ENCODE results near the gene JAGN1.
"Not testable (repeated sequence)": the region's sequence is repeated elsewhere in the genome, so short reads cannot be mapped to it uniquely, and the experiment has no call there.

The JAGN1 gene

GRCh38 chr3:9918261-9919038, 28.0 kb downstream of the JAGN1 start:
- DNase-seq (ENCODE audit: low read depth): no peak

GRCh38 chr3:9928158-9928557, 37.7 kb downstream of the JAGN1 start:
- DNase-seq (ENCODE audit: low read depth): no peak

- DNase-seq (ENCODE audit: low read depth): no peak
Measured at GRCh38 chr3:9930804-9931418, 40.5 kb downstream of the JAGN1 start.

GRCh38 chr3:9932535-9932842, 42.1 kb downstream of the JAGN1 start:
- no peak for DNase-seq (ENCODE audit: low read depth)

- DNase-seq (ENCODE audit: low read depth): peak; percentile 77
Measured at GRCh38 chr3:9932843-9933560, 42.6 kb downstream of the JAGN1 start.

- peak; percentile 95 for DNase-seq (ENCODE audit: low read depth)
Measured at GRCh38 chr3:9933561-9934234, 43.3 kb downstream of the JAGN1 start, which contains the start of gene CRELD1. Gene CRELD1 (plus strand): TSS chr3:9933834. CDS start chr3:9934439, 605 bp downstream.

GRCh38 chr3:9934235-9934621, 43.8 kb downstream of the JAGN1 start:
- no peak for DNase-seq (ENCODE audit: low read depth)

GRCh38 chr3:9934993-9935392, 44.6 kb downstream of the JAGN1 start:
- DNase-seq (ENCODE audit: low read depth): no peak

- no peak for DNase-seq (ENCODE audit: low read depth)
Measured at GRCh38 chr3:9935966-9936510, 45.6 kb downstream of the JAGN1 start.

- no peak for DNase-seq (ENCODE audit: low read depth)
Measured at GRCh38 chr3:9937486-9938238, 47.3 kb downstream of the JAGN1 start.

GRCh38 chr3:9938966-9939365, 48.6 kb downstream of the JAGN1 start:
- DNase-seq (ENCODE audit: low read depth): no peak

GRCh38 chr3:9939906-9940305, 49.5 kb downstream of the JAGN1 start:
- DNase-seq (ENCODE audit: low read depth): not testable (repeated sequence)

- no peak for DNase-seq (ENCODE audit: low read depth)
Measured at GRCh38 chr3:9940746-9941145, 50.3 kb downstream of the JAGN1 start.

GRCh38 chr3:9942164-9942563, 51.8 kb downstream of the JAGN1 start:
- DNase-seq (ENCODE audit: low read depth): no peak

- DNase-seq (ENCODE audit: low read depth): no peak
Measured at GRCh38 chr3:9942934-9943690, 52.7 kb downstream of the JAGN1 start.

Data from stimulated activated CD8-positive, alpha-beta memory T cell treated with anti-CD3 and anti-CD28 coated beads, Interleukin-12 subunit alpha, Interleukin-12 subunit beta, amount 100 ng/mL, for 1 hour (primary cell).